GM21390 (cell line): ENCODE results near the gene UBTD1.

Source experiments
- ATAC-seq: cut with Tn5 transposase; IDR thresholded peaks from one replicate; pipeline ENCODE4 v1.9.1; 2021; ENCODE audit not compliant: unreplicated experiment

UBTD1 gene

DNA sequence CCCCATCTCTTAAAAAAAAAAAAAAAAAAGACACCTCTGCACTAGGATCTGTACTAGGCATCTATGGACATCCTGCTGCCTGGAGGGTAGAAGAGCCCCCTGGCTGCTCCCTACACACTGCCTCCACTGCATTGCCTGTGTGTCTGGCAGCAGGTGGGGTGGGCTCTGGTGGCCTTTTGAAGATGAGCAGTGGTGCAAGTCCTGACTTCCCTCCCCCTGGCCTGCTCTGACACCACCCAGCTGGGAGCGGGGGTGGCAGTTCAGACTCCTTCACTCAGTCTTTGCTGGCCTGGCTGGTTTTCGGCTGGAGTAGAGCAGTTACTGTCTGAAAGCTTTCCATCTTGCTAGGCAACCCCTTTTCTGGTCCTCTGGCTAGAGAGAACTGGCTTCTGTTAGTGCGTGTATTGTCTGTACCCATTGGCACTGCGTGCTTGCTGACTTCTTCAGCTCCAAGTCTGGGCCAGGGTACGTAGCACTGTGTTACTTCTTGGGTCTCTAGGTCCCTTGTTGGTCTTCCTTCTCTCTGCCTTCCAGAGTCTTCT, 108.4 kb downstream of the UBTD1 start:
- ATAC-seq: no peak

DNA sequence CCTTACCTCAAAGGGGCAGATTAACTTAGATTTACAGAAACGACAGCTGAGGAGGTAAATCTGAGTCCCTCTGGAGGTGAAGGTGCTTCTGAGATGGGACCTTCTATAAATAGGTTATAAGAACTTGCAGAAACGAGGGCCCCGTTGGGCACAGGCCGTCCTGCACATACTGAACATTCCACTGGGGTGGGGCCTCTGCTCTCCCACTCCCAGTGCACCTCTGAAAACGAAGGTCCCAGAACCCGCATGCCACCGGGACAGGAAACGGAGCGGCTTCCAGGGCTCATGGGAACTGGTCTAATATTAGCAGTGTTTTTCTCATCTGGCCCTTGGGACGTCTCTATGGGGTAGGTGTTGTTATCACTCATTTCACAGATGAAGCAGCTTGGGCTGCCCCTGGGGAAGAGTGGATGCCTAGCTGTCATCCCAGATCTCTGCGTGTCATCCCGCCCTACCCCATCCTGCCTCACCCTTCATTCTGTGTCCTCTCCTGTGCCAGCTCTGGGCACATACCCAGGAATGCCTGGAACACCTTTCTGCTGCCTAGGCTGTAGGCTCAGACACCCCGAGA, 110.4 kb downstream of the UBTD1 start:
- ATAC-seq: no peak

DNA sequence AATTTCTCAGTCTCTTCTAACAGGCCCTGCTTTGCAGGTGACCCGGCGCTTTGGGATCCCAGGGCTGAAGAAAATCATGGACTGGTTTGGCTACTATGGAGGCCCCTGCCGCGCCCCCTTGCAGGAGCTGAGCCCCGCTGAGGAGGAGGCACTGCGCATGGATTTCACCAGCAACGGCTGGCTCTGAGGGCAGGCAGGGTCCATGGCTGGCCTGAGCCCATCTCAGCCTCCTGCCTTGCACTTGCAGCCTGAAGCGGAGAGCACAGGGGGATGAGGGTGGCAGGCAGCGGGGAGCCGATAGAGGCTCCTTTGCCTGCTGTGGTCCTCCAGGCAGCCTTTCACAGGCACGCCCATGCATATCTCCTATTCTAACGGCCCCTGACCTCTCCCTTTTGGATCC, 112.7 kb downstream of the UBTD1 start:
- no peak for ATAC-seq

DNA sequence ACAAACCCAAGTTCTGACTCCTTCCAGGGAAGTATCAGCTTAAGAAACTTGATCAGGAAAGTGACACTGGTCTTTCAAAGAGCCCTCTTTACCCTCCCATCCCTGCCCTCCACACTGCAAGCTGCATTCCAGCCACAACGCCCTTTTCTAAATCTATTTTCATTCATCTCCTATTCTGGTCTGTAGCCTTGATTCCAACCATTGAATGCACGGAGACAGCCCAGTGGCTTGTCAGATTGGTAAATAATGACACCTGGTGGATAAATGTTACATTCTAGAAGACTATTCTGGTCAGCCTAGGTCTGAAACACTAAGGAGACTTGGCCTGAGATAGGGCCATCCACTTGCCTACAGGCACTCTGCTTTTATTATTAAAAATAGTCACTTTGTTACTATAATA, 113.7 kb downstream of the UBTD1 start:
- ATAC-seq: no peak

DNA sequence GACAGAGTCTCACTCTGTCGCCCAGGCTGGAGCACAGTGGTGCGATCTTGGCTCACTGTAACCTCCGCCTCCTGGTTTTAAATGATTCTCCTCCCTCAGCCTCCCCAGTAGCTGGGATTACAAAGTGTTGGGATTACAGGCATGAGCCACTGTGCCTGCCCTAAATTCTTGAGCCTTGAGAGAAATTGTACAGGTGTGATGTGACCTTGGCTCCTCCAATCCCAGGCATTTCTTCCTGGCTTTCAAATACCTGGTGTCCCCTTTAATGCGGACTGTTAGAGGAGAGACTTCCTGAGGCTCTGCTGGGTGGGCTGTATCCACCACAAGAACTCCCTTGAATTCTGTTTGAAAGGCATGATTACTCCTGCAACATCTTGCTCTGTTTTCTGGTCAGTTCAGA, 119.6 kb downstream of the UBTD1 start:
- no peak for ATAC-seq

DNA sequence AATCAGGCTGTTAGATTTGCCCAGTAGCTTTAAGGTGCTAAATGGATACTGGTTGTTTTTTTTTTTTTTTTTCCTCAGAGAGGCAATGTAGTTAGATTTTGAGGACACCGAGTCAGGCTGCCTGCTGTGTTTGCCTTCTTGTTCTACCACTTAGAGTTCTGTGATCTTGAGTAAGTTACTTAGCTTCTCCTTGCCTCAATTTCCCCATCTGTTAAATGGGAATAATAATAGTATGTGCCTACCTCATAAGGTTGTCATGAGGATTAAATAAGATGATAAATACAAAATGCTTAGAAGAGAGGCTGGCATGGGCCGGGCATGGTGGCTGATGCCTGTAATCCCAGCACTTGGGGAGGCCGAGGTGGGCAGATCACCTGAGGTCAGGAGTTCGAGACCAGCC, 120.0 kb downstream of the UBTD1 start:
- ATAC-seq: no peak
